ENCODE data around the gene EXOC1L.

EXOC1L gene

DNA sequence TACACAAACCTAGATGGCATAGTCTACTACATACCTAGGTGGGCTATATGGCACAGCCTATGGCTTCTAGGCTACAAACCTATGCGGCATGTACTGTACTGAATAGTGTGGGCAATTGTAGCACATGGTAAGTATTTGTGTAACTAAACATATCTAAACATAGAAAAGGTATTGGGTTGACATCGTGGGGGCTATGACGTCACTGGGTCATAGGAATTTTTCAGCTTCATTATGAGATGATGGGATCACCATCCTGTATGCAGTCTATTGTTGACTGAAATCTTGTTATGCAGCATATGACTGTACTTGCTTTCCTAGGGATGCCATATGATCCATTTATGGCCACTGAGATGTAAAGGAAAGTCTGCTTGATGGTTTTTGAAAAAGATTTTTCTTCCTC lies 1.9 kb upstream of the EXOC1L start:
- H3K4me3 ChIP-seq (replicated peaks; ENCODE audit: low read depth, low read length) = no peak overlapping the region
- TF ChIP-seq, protein P1, sequence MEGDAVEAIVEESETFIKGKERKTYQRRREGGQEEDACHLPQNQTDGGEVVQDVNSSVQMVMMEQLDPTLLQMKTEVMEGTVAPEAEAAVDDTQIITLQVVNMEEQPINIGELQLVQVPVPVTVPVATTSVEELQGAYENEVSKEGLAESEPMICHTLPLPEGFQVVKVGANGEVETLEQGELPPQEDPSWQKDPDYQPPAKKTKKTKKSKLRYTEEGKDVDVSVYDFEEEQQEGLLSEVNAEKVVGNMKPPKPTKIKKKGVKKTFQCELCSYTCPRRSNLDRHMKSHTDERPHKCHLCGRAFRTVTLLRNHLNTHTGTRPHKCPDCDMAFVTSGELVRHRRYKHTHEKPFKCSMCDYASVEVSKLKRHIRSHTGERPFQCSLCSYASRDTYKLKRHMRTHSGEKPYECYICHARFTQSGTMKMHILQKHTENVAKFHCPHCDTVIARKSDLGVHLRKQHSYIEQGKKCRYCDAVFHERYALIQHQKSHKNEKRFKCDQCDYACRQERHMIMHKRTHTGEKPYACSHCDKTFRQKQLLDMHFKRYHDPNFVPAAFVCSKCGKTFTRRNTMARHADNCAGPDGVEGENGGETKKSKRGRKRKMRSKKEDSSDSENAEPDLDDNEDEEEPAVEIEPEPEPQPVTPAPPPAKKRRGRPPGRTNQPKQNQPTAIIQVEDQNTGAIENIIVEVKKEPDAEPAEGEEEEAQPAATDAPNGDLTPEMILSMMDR (IDR thresholded peaks at IDR 0.05; ENCODE audit: low read depth, low read length, missing control alignments) = no peak
- DNase-seq (ENCODE audit: extremely low read depth, low read depth) = no peak

DNA sequence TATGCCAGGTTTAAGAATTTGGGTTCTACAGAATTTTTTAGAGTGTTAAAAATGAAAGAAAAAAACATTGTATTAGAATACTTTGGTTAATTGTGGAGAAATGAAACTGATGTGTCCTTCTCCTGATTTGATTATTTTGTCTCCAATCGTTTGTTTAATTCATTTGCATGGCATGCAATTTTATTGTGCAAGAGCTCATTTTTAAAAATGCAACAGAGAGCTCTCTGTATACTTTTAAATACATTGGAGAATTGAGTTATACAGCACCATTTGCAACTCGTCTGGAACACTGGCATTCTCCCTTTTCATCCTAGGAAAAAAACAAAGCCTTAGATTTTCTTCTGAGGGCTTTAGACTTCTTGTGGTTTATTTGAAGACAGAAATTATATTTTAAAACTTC lies 689 bp downstream of the EXOC1L start:
- TF ChIP-seq, protein P1 (IDR thresholded peaks at IDR 0.05; ENCODE audit: low read depth, low read length, missing control alignments) = no peak
- no peak for DNase-seq (ENCODE audit: extremely low read depth, low read depth)
- no peak overlapping the region for H3K4me3 ChIP-seq (replicated peaks; ENCODE audit: low read depth, low read length)

DNA sequence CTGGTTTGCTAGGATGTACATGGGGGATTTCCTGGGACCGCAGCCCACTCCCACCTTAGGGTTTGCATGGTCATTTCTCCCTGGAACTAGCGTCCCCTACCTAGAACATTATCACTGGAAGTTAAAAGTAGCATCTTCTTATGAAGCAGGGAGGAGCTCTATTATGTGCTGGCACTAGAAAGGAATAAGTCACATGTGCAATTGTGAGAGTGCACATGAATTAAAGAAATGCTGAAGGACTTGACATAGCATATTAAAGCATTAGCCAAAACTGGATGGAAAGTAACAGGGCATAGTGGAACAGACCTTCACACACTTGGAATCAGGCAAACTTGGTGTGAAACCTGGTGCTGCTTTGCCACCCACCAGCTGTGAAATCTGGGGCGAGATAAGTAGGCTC lies 2.7 kb downstream of the EXOC1L start:
- no peak for DNase-seq (ENCODE audit: extremely low read depth, low read depth)
- TF ChIP-seq, protein P1 (IDR thresholded peaks at IDR 0.05; ENCODE audit: low read depth, low read length, missing control alignments) = no peak
- no peak overlapping the region for H3K4me3 ChIP-seq (replicated peaks; ENCODE audit: low read depth, low read length)

DNA sequence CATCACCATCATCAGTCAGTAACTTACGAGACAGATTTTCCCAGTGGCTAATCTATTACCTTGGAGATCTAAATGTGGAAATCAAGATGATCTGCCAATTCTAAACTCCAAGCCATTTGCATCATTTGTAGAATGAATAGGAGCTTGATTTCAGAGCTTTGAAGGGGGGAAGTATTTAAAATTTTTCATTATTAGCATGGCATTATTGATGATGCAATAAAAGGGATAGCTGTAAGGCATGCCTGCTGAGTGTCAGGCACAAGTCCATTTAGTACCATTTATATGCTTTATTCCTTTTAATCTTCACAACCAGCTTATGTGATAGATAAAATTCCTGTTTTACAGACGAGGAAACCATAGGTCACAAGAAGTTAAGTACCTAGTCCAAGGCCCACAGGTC lies 5.3 kb downstream of the EXOC1L start:
- DNase-seq (ENCODE audit: extremely low read depth, low read depth) = no peak
- no peak overlapping the region for H3K4me3 ChIP-seq (replicated peaks; ENCODE audit: low read depth, low read length)
- TF ChIP-seq, protein P1 (IDR thresholded peaks at IDR 0.05; ENCODE audit: low read depth, low read length, missing control alignments) = no peak

DNA sequence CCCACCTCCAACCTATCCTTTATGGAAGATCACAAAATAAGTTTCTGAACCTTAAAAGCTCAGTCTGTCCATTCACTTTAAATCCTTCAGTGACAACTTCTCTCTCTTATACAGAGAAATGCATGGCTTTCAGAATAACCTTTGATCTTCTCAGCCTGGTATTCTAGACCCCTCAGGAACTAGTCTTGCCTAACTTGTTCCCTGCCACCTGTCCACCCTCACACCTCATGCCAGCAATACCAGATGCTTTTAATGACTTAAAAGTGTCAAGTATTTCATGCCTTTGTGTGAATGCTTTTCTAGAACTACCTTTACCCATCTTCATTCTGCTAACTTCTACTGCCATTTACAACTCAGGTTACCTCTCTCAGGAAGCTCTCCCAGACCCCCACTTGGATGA lies 7.4 kb downstream of the EXOC1L start:
- TF ChIP-seq, protein P1 (IDR thresholded peaks at IDR 0.05; ENCODE audit: low read depth, low read length, missing control alignments) = no peak
- no peak for DNase-seq (ENCODE audit: extremely low read depth, low read depth)
- H3K4me3 ChIP-seq (replicated peaks; ENCODE audit: low read depth, low read length) = no peak overlapping the region

DNA sequence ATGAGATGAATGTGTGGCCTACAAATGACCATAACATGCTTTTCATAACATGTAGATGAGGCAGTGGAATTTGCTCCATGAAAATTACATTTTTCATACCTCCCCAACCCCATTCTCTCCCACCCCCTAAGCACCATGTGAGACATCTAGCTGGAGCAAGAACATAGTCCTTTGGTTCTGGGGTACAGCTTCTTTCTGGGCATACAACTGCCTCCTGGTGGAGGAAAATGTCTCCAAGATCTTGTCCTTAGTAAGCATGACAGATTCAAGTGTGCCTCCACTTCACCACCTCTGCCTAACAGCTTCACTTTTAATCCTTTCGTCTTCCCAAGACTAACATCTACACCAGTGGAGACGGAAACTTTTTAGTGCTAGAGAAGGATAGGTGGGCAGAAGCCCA lies 8.0 kb downstream of the EXOC1L start:
- no peak overlapping the region for H3K4me3 ChIP-seq (replicated peaks; ENCODE audit: low read depth, low read length)
- DNase-seq (ENCODE audit: extremely low read depth, low read depth) = no peak
- TF ChIP-seq, protein P1 (IDR thresholded peaks at IDR 0.05; ENCODE audit: low read depth, low read length, missing control alignments) = no peak

DNA sequence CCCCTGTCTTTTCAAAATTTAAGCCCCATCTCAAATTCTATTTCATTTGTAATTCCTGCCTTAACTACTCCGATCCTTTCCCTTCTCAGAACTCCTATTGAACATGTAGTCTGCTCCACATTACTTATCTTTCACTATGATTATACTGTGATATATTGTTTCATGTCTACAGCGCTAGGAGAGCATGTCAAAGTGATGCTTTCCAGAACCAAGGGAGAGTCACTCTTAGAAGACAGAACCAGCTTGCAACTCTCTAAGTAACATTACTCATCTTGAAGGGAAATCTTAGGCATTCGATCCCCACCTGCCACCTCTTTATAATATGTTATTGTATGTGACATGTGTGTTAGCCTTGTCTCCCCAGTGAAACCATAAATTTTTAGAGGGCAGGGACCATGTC lies 10.5 kb downstream of the EXOC1L start:
- TF ChIP-seq, protein P1 (IDR thresholded peaks at IDR 0.05; ENCODE audit: low read depth, low read length, missing control alignments) = no peak
- DNase-seq (ENCODE audit: extremely low read depth, low read depth) = no peak
- H3K4me3 ChIP-seq (replicated peaks; ENCODE audit: low read depth, low read length) = no peak overlapping the region
